ENCODE data around the gene NBEAL2.

DNA sequence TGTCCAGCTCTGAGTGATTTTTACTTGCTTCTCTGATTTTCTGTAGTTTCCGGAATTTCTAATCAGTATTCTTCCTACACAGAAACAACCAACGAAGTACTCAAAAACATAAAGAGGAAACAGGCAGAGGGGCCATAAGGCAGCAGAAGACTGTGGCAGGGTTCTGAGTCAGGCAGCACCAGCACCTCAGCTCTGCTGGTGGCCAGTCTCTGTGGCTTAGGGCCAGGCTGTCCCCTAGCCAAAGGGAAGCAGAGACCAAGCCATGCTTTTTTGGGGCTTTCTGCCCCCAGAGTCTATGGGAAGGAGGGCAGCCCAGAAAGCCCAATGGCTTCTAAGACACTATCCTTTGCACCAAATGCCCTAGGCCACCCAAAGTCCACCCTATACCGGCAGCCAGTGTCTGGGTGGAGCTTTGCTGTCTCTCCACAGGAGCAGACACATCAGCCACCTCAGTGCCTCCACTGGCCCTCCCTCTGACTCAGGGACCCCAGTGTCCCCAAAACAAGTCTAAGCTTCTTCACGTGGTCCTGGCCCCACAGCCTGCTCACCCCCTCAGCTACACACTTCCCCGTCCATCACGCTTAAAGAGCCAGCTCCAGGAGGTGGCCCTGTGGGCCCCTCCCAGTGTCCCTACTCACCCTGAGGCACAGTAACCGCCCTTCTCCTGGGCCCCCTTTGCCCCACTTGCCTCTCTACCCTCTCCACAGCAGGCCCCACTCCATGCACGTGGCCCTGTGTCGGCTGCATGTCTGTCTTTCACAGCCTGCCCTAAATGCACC, 49.1 kb upstream of the NBEAL2 start:
- TF ChIP-seq, protein P1, sequence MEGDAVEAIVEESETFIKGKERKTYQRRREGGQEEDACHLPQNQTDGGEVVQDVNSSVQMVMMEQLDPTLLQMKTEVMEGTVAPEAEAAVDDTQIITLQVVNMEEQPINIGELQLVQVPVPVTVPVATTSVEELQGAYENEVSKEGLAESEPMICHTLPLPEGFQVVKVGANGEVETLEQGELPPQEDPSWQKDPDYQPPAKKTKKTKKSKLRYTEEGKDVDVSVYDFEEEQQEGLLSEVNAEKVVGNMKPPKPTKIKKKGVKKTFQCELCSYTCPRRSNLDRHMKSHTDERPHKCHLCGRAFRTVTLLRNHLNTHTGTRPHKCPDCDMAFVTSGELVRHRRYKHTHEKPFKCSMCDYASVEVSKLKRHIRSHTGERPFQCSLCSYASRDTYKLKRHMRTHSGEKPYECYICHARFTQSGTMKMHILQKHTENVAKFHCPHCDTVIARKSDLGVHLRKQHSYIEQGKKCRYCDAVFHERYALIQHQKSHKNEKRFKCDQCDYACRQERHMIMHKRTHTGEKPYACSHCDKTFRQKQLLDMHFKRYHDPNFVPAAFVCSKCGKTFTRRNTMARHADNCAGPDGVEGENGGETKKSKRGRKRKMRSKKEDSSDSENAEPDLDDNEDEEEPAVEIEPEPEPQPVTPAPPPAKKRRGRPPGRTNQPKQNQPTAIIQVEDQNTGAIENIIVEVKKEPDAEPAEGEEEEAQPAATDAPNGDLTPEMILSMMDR (IDR thresholded peaks at IDR 0.05): no peak
- TF ChIP-seq POLR2A (IDR thresholded peaks at IDR 0.05): no peak
- no peak for TF ChIP-seq POLR2AphosphoS5 (IDR thresholded peaks at IDR 0.05)
